Brain microvascular endothelial cell (primary cell): ENCODE results near the gene NTN1.

Experiments used
- DNase-seq: peaks from one replicate; pipeline ENCODE4 v3.0.0-alpha.2; 2020
- H3K27ac ChIP-seq: fragments of 250-450 bp; sonication (Bioruptor Pico); 2 replicates; pipeline ENCODE4 v1.5.1; 2020; ENCODE audit warnings: mild to moderate bottlenecking, moderate library complexity
- H3K27me3 ChIP-seq: fragments of 250-450 bp; sonication (Bioruptor Pico); replicated peaks from 2 replicates; pipeline ENCODE4 v1.5.1; 2020; ENCODE audit warnings: mild to moderate bottlenecking
- H3K36me3 ChIP-seq: fragments of 250-450 bp; sonication (Bioruptor Pico); replicated peaks from 2 replicates; pipeline ENCODE4 v1.5.1; 2020; ENCODE audit warnings: mild to moderate bottlenecking
- H3K4me3 ChIP-seq: 2 replicates; pipeline ENCODE4 v1.5.1; 2011; ENCODE audit warnings: low read depth, mild to moderate bottlenecking, control low read depth, low read length, moderate library complexity
- in situ Hi-C: cut with HindIII; loops from 2 replicates; pipeline ENCODE4 v1.10.0; 2017; ENCODE audit warnings: low sequenced_read_pairs, low pct_ligation_motif_present
- TF ChIP-seq, protein P1 (sequence below): IDR thresholded peaks from 2 replicates; pipeline ENCODE4 v1.5.1; 2011; ENCODE audit warnings: low read depth, mild to moderate bottlenecking, moderate library complexity, low read length, control low read depth, inconsistent platforms; ENCODE audit errors: missing control alignments

NTN1 gene

GRCh38 chr17:9072696-9073339 lies 51.5 kb downstream of the NTN1 start:
- H3K4me3 ChIP-seq = no peak overlapping the region
- H3K27ac ChIP-seq = no peak overlapping the region
- no peaks in the 10 kb centered on the region for H3K27me3 ChIP-seq
- TF ChIP-seq, protein P1, sequence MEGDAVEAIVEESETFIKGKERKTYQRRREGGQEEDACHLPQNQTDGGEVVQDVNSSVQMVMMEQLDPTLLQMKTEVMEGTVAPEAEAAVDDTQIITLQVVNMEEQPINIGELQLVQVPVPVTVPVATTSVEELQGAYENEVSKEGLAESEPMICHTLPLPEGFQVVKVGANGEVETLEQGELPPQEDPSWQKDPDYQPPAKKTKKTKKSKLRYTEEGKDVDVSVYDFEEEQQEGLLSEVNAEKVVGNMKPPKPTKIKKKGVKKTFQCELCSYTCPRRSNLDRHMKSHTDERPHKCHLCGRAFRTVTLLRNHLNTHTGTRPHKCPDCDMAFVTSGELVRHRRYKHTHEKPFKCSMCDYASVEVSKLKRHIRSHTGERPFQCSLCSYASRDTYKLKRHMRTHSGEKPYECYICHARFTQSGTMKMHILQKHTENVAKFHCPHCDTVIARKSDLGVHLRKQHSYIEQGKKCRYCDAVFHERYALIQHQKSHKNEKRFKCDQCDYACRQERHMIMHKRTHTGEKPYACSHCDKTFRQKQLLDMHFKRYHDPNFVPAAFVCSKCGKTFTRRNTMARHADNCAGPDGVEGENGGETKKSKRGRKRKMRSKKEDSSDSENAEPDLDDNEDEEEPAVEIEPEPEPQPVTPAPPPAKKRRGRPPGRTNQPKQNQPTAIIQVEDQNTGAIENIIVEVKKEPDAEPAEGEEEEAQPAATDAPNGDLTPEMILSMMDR = no peak
- H3K36me3 ChIP-seq = no peaks in the 10 kb centered on the region
- in situ Hi-C loops = no loop called here
- no peak for DNase-seq

- no peak for DNase-seq
- TF ChIP-seq, protein P1 = no peak
- H3K4me3 ChIP-seq = no peak overlapping the region
- no peaks in the 10 kb centered on the region for H3K27me3 ChIP-seq
- in situ Hi-C loops = no loop called here
- no peak overlapping the region for H3K27ac ChIP-seq
- H3K36me3 ChIP-seq = no peaks in the 10 kb centered on the region
Observed at GRCh38 chr17:9074131-9074530, 52.8 kb downstream of the NTN1 start.

DNA sequence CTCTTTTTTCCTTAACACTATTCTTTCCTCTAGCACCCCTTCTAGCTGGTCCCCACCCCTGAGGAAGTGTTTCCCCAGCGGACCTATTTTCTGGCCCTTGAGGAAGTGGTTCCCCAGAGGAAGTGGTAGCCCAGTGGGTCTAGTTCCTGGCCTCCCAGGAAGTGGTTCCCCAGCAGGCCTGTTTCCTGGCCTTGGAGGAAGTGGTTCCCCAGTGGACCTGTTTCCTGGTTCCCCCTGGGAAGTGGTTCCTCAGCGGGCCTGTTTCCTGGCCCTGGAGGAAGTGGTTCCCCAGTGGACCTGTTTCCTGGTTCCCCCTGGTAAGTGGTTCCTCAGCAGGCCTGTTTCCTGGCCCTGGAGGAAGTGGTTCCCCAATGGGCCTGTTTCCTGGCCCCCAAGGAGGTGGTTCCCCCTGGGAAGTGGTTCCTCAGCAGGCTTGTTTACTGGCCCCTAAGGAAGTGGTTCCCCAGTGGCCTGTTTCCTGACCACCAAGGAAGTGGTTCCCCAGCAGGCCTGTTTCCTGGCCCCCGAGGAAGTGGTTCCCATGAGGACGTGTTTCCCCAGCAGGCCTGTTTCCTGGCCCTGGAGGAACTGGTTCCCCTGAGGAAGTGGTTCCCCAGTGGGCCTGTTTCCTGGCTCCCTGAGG lies 58.3 kb downstream of the NTN1 start:
- TF ChIP-seq, protein P1 = no peak
- no peak overlapping the region for H3K4me3 ChIP-seq
- no peaks in the 10 kb centered on the region for H3K36me3 ChIP-seq
- H3K27ac ChIP-seq = no peak overlapping the region
- no peaks in the 10 kb centered on the region for H3K27me3 ChIP-seq
- in situ Hi-C loops = no loop called here
- no peak for DNase-seq

DNA sequence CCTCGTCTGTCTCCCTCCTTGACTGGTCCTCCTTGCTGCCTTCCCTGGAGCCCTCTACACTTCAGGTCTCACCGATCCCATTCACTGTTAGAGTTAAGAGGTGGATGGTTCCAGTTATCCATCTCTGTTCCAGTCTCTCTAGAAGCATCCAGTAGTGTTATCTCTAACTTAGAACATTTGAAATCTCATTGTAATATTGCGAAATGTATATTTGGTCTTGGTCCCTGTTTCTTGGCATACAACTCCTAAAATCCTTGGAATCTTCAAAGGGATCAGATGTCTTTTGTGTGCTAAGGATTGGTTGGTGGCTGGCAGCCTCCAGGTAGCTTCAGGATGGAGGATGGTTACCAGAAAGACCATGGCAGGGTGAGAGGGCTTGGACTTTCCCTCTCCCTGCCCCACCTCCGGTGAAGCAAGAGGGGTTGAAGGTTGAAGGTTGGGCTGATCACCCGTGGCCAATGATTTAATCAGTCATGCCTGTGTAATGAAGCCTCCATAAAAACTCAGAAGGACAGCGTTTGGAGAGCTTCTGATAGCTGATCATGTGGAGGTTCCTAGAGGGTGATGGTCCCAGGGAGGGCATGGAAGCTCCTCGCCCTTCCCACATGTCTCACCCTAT lies 59.1 kb downstream of the NTN1 start:
- in situ Hi-C loops = no loop called here
- DNase-seq = no peak
- Histone ChIP-seq H3K27ac (no peak overlapping the region), H3K27me3 (no peaks in the 10 kb centered on the region), H3K36me3 (no peaks in the 10 kb centered on the region), H3K4me3 (no peak overlapping the region)
- TF ChIP-seq, protein P1 = no peak

GRCh38 chr17:9080983-9081382 lies 59.7 kb downstream of the NTN1 start:
- H3K27ac ChIP-seq = no peak overlapping the region
- no peak overlapping the region for H3K4me3 ChIP-seq
- DNase-seq = no peak
- no peaks in the 10 kb centered on the region for H3K27me3 ChIP-seq
- H3K36me3 ChIP-seq = no peaks in the 10 kb centered on the region
- in situ Hi-C loops = no loop called here
- TF ChIP-seq, protein P1 = no peak
